A673 (cell line): ENCODE results near the gene ZNF41.

Source experiments
- CTCF ChIP-seq: fragments of 300-800, 200-600 bp; sonication (generic); conservative IDR thresholded peaks from 2 replicates; pipeline ENCODE4 v1.5.1; 2017; ENCODE audit warnings: low read depth, mild to moderate bottlenecking, antibody characterized with exemption, low read length, moderate library complexity, mixed read lengths
- EZH2 ChIP-seq: fragments of 200-600 bp; sonication (generic); IDR thresholded peaks from 2 replicates; pipeline ENCODE4 v1.6.1; 2017; ENCODE audit warnings: borderline replicate concordance, low read depth, mild to moderate bottlenecking, mixed read lengths, antibody characterized with exemption, low read length; ENCODE audit not compliant: poor library complexity, severe bottlenecking

GRCh38 chrX:47483306-47484268, 565 bp upstream of the ZNF41 start:
- TF ChIP-seq CTCF (no peak), EZH2 (no peak)
